ENCODE results near the gene LKAAEAR1.

LKAAEAR1 gene

GRCh38 chr20:64051561-64052325 lies 32.5 kb downstream of the LKAAEAR1 start:
- TF ChIP-seq NFIC (IDR thresholded peaks at IDR 0.05) (no peak), FOXM1 (IDR thresholded peaks at IDR 0.05; ENCODE audit: borderline replicate concordance, low read depth) (no peak), TCF12 (IDR thresholded peaks at IDR 0.05; ENCODE audit: low read depth) (no peak), CREB1 (IDR thresholded peaks at IDR 0.05; ENCODE audit: low read depth) (no peak), MAX (IDR thresholded peaks at IDR 0.05) (no peak), YY1 (IDR thresholded peaks at IDR 0.05; ENCODE audit: low read depth) (no peak), REST (IDR thresholded peaks at IDR 0.05; ENCODE audit: low read depth) (no peak), TAF1 (IDR thresholded peaks at IDR 0.05; ENCODE audit: low read depth) (no peak), ZBTB7A (IDR thresholded peaks at IDR 0.05; ENCODE audit: low read depth) (no peak), RAD21 (IDR thresholded peaks at IDR 0.05; ENCODE audit: low read depth) (no peak), EGR1 (IDR thresholded peaks at IDR 0.05) (no peak), TEAD4 (IDR thresholded peaks at IDR 0.05) (no peak), EP300 (IDR thresholded peaks at IDR 0.05; ENCODE audit: borderline replicate concordance) (no peak), USF1 (IDR thresholded peaks at IDR 0.05) (no peak), CEBPB (IDR thresholded peaks at IDR 0.05) (no peak)

GRCh38 chr20:64051033-64051452 lies 33.2 kb downstream of the LKAAEAR1 start:
- no peak for TF ChIP-seq EP300 (IDR thresholded peaks at IDR 0.05; ENCODE audit: borderline replicate concordance)
- TF ChIP-seq TCF12 (IDR thresholded peaks at IDR 0.05; ENCODE audit: low read depth) = no peak
- no peak for TF ChIP-seq USF1 (IDR thresholded peaks at IDR 0.05)
- no peak for TF ChIP-seq CREB1 (IDR thresholded peaks at IDR 0.05; ENCODE audit: low read depth)
- no peak for TF ChIP-seq ZBTB7A (IDR thresholded peaks at IDR 0.05; ENCODE audit: low read depth)
- no peak for TF ChIP-seq MAX (IDR thresholded peaks at IDR 0.05)
- no peak for TF ChIP-seq CEBPB (IDR thresholded peaks at IDR 0.05)
- TF ChIP-seq RAD21 (IDR thresholded peaks at IDR 0.05; ENCODE audit: low read depth) = no peak
- TF ChIP-seq YY1 (IDR thresholded peaks at IDR 0.05; ENCODE audit: low read depth) = no peak
- no peak for TF ChIP-seq FOXM1 (IDR thresholded peaks at IDR 0.05; ENCODE audit: borderline replicate concordance, low read depth)
- TF ChIP-seq REST (IDR thresholded peaks at IDR 0.05; ENCODE audit: low read depth) = no peak

GRCh38 chr20:64050261-64051032 lies 33.8 kb downstream of the LKAAEAR1 start:
- TF ChIP-seq CEBPB (IDR thresholded peaks at IDR 0.05) (no peak), USF1 (IDR thresholded peaks at IDR 0.05) (no peak), TCF12 (IDR thresholded peaks at IDR 0.05; ENCODE audit: low read depth) (no peak)

- TF ChIP-seq NFIC (IDR thresholded peaks at IDR 0.05) = no peak
- no peak for TF ChIP-seq TEAD4 (IDR thresholded peaks at IDR 0.05)
- no peak for TF ChIP-seq EGR1 (IDR thresholded peaks at IDR 0.05)
- TF ChIP-seq CEBPB (IDR thresholded peaks at IDR 0.05) = no peak
- no peak for TF ChIP-seq USF1 (IDR thresholded peaks at IDR 0.05)
- no peak for TF ChIP-seq EP300 (IDR thresholded peaks at IDR 0.05; ENCODE audit: borderline replicate concordance)
- no peak for TF ChIP-seq CREB1 (IDR thresholded peaks at IDR 0.05; ENCODE audit: low read depth)
- no peak for TF ChIP-seq TCF12 (IDR thresholded peaks at IDR 0.05; ENCODE audit: low read depth)
- TF ChIP-seq YY1 (IDR thresholded peaks at IDR 0.05; ENCODE audit: low read depth) = no peak
- TF ChIP-seq REST (IDR thresholded peaks at IDR 0.05; ENCODE audit: low read depth) = no peak
- no peak for TF ChIP-seq RAD21 (IDR thresholded peaks at IDR 0.05; ENCODE audit: low read depth)
- TF ChIP-seq ZBTB7A (IDR thresholded peaks at IDR 0.05; ENCODE audit: low read depth) = no peak; the same call in 1 of the 2 replicates
- no peak for TF ChIP-seq TAF1 (IDR thresholded peaks at IDR 0.05; ENCODE audit: low read depth)
- no peak for TF ChIP-seq MAX (IDR thresholded peaks at IDR 0.05)
- no peak for TF ChIP-seq FOXM1 (IDR thresholded peaks at IDR 0.05; ENCODE audit: borderline replicate concordance, low read depth)
These were observed 34.3 kb downstream of the LKAAEAR1 start for GRCh38 chr20:64049878-64050260.
